DMS79 treated with DMSO at 0.1 percent for 48 hours (cell line): ENCODE measurements around the gene ALG12.
A peak's percentile ranks its signal among the peaks of the same experiment; 100 is the strongest.
"Not testable (repeated sequence)": the region's sequence is repeated elsewhere in the genome, so short reads cannot be mapped to it uniquely, and the experiment has no call there.

Experiments used
- DNase-seq: peaks from one replicate; lab custom pipeline; 2025; lab: John Stamatoyannopoulos, UW

Gene ALG12

DNA sequence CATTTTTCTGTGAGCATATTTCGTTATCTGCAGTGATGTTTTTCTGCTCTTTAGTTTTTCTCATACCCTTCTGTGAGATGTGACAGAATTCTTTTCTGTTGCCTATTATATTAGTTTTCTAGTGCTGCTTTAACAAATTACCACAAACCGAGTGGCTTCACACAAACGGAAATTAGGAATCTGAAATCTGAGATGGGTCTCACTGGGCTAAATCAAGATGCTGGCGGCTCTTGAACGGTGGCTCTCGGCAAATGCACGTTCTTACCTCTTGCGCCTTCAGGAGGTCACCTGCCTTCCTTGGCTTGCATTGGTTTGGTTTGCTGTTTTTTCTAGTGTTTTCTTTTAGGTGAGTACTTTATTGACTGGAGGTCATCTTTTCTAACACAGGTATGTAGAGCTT is 51.6 kb downstream of the ALG12 start:
- peak; percentile 23 for DNase-seq

DNA sequence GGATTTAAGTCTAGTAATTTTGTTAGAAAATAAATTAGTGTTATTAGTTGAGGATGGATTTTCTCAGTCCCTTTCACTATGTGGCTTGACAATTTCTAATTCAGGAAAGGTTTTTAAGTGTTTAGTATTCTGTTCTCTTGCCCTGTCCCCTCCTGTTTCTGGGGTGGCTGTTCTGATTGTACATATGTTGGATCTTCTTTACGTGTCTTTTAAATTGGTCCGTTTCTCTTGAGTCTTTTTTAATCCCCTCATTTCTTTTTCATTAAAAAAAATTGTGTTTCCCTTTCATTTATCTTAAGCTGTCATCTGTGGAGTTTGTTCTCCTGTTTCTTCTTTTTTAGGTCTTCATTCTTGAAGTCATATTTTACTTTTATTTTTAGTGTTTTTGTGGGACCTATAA is 52.1 kb downstream of the ALG12 start:
- no peak for DNase-seq

DNA sequence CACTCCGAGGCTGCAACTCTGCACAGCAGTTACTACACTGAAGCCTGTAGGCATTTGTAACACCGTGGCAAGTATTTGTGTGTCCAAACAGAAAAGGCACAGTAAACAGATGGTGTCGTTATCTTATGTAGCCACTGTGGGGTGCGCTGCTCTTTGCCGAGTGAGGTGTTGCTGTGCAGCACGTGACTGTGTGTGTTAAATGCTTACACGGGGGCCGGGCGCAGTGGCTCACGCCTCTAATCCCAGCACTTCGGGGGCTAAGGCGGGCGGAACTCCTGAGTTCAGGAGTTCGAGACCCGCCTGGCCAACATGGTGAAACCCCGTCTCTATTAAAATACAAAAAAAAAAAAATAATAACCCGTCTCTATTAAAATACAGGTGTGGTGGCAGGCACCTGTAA is 53.1 kb downstream of the ALG12 start:
- DNase-seq, result no peak

DNA sequence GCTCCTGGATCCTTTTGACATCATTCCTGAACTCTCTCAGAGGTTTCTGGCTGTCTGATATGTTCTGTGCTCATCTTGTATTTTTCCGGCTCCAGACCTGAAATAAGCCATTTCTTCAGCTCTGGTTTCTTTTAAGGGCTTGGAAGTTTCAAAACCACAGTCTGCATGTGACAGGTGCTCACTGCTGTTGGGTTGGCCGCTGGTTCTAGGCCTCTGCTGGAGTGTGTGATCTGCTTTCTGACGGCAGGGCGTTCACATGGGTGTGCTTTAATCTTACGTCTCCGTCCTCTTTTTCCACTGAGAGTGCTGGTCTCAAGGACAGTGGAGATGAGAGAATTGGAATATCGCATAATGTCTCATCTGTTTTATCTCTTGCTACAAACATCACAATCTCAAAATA is 54.3 kb downstream of the ALG12 start:
- no peak for DNase-seq

DNA sequence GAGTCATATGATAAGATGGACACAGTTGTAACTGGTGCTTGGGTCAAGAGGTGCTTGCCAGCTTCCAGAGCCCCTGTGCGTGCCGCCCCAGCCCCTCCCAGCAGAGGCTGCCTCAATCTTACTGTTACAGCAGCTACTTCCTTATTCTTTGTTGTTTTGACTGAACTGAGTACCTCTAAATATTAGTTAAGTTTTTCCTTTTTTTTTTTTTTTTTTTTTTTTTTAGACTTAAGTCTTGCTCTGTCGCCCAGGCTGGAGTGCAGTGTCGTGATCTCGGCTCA is 55.8 kb downstream of the ALG12 start:
- no peak for DNase-seq

DNA sequence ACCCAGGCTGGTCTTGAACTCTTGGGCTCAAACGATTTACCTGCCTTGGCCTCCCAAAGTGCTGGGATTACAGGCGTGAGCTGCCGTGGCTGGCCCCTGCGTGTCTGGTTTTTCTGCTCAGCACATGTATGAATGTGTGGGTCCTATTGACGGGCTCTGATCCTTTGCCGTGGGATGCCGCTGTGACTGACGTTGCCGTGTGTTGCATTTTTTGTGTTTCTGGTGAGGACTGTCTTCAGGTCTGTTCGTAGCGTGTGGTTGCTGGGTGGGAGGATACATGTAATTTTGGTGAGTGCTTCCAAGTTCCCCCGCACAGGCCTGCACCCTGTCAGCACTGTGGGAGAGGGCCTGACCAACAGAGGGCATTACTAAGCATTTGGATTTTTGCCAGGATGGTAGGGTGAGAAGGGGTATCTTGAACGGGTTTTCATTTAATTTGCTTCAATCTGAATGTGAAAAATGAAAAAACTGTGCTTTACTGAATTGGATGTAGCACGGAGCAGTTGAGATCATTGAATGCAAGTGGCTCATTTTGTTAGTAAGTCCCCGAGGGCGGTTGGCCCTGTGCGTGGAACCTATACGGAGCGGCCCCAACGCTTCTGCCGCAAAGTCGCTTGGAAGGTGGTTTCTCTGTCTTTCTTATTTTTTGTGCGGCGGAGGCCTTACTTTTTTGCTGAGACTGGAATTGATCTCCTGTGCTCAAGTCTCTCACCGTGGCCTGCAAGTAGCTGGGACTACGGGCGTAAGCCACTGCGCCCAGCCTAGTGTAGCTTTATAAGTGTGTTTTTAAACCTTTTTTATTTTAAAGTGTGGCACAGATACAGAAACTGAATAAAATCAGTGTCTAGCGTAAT is 56.4 kb downstream of the ALG12 start:
- DNase-seq, result no peak

DNA sequence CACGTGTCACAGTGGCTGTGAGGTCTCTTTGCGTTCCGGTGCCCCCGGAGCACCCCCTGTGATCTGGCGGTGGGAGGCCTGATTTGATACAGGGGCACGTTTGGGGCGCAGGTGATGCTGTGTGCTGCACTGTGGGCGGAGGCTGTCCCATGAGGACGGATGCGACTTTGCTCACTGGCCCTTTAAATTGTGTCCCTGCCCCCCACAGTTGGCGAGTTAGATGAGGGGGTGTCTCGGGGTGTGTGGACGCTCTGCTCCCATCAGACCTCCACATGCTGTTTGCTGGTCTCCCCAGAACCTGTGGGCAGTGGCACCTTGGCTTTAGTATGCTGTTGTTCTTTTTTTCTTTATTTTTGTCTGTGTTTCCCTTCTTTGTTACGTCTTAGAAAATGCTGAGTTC is 59.4 kb downstream of the ALG12 start:
- DNase-seq, result no peak

DNA sequence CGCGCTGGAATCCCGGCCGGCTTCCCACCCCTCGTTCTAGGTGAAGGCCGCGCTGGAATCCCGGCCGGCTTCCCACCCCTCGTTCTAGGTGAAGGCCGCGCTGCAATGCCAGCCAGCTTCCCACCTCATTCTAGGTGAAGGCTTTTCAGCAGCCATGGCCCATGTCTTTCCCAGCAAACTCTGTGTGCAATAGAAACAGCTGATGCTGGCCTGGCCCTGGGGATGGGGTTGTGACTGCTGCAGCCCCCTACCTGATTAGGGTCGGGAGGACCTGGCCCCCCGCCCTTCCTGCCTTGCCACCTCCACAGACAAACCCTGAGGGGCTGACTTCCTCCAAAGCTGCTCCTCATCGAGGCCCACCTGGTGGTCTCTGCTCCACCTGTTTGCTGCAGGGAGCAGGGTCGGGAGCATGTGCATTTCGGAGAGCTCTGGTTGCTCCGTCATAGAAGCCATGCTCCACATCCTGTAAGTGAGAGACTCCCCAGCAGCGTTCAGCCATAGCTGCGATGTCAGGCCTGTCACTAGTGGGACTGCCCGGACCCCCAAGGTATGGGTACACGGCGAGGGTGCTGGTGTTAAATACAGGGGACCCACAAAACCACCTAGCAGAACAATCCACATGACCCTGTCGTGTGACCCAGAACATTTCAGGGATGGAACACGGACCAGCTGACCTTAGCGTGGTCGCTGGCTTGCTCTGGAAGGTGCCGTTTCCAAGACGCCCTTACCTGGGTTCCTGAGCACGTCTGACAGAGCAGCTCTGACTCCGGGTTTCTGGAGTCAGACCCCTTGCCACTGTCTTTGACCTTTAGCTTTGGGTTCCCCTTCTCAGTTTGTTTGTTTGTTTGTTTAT is 61.2 kb downstream of the ALG12 start:
- no peak for DNase-seq

DNA sequence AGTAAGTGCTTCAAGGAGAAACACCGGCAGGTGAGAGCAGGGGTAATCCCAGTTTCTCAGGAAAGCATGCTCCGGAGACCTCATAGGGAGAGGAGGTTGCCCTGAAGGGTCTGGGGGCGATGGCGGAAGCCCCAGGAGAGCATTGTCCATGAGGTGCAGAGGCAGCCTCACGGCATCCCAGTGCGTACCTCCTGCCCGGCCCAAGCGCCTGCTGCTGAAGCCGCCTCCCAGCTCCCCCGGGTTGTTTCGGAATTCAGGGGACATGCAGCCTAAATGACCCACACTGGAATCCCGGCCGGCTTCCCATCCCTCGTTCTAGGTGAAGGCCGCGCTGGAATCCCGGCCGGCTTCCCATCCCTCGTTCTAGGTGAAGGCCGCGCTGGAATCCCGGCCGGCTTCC is 61.9 kb downstream of the ALG12 start:
- no peak for DNase-seq

DNA sequence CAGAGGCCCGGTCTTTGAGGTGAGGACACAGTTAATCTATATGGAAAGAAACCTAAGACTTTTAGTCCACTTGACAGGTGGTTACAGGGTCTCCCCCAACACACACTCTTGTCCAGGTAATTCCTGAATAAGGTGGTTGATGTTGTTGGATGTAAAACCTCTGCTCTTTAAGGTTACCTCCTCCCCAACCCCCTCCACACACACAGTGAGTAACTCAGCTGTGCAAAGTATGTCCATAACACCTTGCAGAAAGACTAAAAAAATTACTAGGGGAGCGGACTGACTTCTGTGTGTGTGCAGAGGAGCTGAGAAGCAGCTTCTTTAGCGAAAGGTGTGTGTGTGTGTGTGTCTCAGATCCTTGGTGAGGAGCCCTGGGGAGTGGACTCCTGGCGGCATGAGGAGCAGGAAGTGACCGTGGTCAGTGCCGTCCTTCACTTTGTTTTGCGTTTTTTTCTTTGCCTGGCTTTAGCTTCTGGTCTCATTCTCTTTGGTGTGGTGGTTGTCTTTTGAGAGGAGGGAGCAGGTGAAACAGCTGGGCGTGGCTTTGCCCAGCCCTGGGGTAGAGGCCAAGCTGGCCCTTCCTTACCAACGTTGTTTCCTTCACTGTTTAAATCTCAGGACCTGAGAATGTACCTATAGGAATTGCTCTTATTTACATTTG is 62.9 kb downstream of the ALG12 start:
- no peak for DNase-seq

DNA sequence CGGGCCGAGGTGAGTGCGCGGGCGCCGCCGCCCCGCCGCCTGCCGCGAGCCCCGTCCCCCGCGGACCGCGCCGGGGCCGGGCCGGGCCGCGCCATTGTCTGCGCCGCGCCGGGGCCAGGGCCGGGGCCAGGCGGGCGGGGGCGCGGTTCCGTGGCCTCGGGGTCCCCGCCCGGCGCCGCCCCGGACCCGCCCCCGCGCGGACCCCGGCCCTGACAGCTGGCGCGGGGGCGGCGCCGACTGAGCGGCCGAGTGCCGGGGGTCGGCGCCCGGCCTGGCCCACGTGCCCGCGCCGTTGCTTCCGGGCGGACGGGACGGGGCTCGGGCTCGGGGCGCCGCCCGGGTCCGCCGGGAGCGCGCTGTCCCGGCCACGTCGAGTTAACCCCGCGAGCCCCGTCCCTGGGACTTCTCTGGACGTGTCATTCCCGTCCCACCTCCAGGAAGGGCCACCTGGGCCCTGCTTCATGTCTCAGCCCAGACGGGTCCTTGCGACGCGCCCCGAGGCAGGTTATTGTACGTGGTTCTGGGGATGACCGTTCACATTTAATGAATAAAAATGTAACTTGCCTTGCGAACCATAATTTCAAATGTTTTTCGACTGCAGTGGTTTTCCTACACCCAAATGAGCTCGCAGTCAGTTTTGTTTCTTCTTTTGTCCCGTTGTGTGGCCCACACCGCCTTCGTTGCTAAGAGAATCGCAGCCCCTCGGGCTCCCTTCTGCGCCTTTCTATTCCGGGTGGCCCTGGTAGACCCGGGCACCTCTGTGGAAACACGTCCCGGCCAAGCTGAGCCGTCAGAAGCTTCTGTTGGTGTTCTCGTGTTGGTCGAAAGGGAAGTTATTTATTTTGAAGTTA is 64.0 kb downstream of the ALG12 start:
- DNase-seq, result no peak

DNA sequence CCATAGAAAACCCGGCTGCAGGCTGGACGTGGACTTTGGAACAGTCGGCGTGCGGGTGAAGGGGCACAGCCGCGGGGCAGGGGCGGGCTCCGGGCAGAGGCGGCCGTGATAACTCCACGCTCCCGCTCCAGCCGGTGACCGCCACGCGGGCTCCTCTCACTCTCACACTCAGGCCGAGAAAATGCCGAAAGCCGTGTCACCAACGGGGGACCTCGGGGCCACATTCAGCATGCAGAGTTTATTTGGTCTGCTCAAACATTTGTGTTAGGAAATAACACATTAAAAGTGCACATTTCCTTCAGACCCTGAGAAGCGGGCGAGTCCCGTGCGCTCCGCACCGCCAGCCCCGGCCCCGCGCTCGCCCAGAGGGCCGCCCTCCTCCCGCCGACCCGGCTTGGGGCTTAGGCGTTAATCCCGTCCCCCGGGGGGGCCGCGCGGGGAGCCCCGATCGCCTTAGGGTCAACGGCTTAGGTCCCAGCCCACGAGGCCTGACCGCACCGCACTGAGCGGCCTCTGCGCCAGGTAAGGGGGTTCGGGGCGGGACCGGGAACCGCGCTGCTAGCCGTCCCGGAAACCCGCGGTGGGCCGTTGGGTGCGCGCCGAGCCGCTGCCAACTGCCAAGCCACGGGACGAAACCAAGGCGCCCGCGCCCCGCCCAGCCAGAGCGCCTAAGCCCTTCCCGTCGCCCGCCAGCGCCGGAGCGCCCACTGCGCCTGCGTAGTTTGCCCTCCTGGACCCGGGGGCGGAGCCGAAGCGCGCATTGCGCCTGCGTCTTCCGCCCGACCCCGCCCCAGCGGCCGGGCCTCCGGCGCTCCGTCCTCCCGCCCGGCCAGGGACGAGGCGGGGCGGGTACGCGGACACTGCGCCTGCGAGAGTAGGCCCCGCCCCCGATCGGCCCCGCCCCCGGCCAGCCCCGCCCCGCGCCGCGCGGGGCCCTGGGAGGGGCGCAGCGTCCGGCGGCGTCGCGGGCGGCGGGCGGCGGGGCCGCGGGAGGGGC is 65.0 kb downstream of the ALG12 start, which contains the start of gene ZBED4:
Gene ZBED4 (plus strand): TSS at position 947 of the 997 bp plus-strand sequence. CDS start 29,819 bp downstream, outside the sequence.
- peak; percentile 60 for DNase-seq

DNA sequence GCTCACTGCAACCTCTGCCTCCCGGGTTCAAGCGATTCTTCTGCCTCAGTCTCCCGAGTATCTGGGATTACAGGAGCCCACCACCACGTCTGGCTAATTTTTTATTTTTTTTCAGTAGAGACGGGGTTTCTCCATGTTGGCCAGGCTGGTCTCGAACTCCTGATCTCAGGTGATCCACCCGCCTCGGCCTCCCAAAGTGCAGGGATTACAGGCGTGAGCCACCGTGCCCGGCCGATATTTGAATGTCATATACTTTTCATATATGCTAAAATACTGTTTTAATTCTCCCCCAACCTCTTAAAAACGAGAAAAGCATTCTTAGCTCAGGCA is 65.7 kb downstream of the ALG12 start:
- DNase-seq, result not testable (repeated sequence)

DNA sequence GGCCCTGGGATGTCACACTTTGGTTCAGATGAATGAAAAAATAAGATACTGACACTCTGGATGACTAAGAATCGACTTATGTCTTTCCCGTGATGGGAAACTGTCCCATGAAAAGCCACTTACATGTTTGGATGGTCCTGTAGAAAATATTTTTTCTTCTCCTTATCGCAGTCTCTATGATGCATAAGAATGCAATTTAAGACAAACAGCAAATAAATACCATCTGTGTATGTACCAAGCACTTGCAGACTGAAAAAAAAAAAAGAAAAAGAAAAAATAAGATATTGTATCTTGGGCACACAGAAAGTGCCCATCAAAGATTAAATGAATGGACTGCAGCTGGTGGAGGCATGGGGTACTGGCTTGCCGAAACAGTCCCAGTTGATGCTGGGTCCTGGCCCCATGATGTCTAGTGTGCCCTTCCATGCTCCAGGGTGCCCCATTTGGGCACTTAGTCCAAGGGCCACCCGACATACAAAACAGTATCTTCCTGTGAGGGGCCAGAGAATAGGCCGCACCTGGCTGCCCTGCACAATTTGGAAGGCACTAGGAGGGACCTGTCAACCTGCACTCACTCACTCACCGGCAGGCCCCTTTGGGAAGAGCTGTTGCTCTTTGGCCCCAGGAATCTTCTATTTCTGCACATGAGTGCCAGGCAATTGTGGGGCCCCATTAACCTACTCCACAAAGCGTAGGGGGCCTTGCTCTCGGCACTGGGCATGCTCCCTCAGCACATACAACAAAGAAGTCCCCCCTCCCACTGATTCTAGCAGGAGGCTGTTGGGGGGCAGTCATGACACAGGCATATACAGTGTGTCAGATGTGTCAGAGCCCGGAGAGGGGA is 67.1 kb downstream of the ALG12 start:
- DNase-seq, result no peak
